OCI-LY3 (cell line): ENCODE measurements around the gene GFOD1.

Experiments
- H2AFZ ChIP-seq: fragments of 200-600, 300-600 bp; shearing (Covaris generic); 2 replicates; pipeline ENCODE4 v1.6.0; 2014; ENCODE audit warnings: antibody characterized with exemption, low read depth, low read length
- H3K27ac ChIP-seq: fragments of 200-600, 300-600 bp; sonication (generic); 2 replicates; pipeline ENCODE4 v1.5.1; 2014; ENCODE audit warnings: mild to moderate bottlenecking, low read length, moderate library complexity, mixed read lengths
- H3K27me3 ChIP-seq: fragments of 200-600, 300-600 bp; sonication (generic); 2 replicates; pipeline ENCODE4 v1.6.1; 2014; ENCODE audit warnings: low read depth, low read length, mixed read lengths
- H3K36me3 ChIP-seq: fragments of 200-600, 300-600 bp; sonication (generic); replicated peaks from 2 replicates; pipeline ENCODE3; 2014; ENCODE audit warnings: low read depth, low read length, mixed read lengths
- H3K4me1 ChIP-seq: fragments of 300-600, 200-600 bp; sonication (generic); 2 replicates; pipeline ENCODE4 v1.6.1; 2014; ENCODE audit warnings: low read length, mixed read lengths
- H3K4me2 ChIP-seq: fragments of 200-600, 300-600 bp; sonication (generic); 2 replicates; pipeline ENCODE4 v1.6.1; 2014; ENCODE audit warnings: low read length, mixed read lengths
- H3K4me3 ChIP-seq: fragments of 300-600, 200-600 bp; sonication (generic); 2 replicates; pipeline ENCODE4 v1.5.1; 2014; ENCODE audit warnings: antibody characterized with exemption, mild to moderate bottlenecking, low read length, moderate library complexity
- H3K79me2 ChIP-seq: fragments of 300-600, 200-600 bp; shearing (Covaris generic); 2 replicates; pipeline ENCODE4 v1.6.1; 2014; ENCODE audit warnings: mild to moderate bottlenecking, low read length, mixed read lengths
- H3K9ac ChIP-seq: fragments of 300-600, 200-600 bp; shearing (Covaris generic); 2 replicates; pipeline ENCODE4 v1.6.0; 2014; ENCODE audit warnings: mild to moderate bottlenecking, low read length, moderate library complexity
- H3K9me3 ChIP-seq: fragments of 200-600, 300-600 bp; shearing (Covaris generic); 2 replicates; pipeline ENCODE4 v1.6.1; 2014; ENCODE audit warnings: low read length, mixed read lengths; ENCODE audit not compliant: insufficient read depth
- H4K20me1 ChIP-seq: fragments of 200-600, 300-600 bp; sonication (generic); 2 replicates; pipeline ENCODE4 v1.6.1; 2016; ENCODE audit warnings: low read length, mixed read lengths; ENCODE audit not compliant: insufficient read depth
- EZH2phosphoT487 ChIP-seq: fragments of 200-600 bp; shearing (Covaris generic); IDR thresholded peaks from 2 replicates; pipeline ENCODE4 v1.6.1; 2018; ENCODE audit warnings: antibody characterized with exemption, mixed run types, low read depth
- TF ChIP-seq, protein P1 (sequence below): fragments of 200-600, 300-600 bp; sonication (generic); IDR thresholded peaks from 2 replicates; pipeline ENCODE4 v1.5.1; 2014; ENCODE audit warnings: antibody characterized with exemption, low read length, low read depth

Gene GFOD1

DNA sequence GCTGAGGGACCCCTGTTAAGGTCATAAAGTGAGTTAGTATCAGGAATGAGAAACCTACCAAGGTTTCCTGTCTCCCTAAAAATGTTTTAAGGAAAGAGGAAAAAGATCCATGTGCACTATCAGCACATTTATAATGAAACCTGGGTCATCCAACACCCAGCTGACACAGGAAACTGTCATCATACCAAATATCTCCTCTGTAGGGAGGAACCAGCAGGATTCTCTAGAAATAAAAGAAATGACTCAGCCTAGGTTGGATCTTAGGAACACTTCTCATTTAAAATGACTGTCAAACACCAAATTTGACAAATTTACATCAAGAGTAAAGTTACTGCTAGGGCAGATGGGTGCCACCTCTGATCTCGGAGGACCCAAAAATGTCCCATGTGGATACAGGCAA is 21.7 kb downstream of the GFOD1 start:
- H4K20me1 ChIP-seq, result no peaks in the 10 kb centered on the region
- H3K79me2 ChIP-seq, result no peaks in the 10 kb centered on the region
- no peak overlapping the region for H3K4me2 ChIP-seq
- no peaks in the 10 kb centered on the region for H3K36me3 ChIP-seq
- no peaks in the 10 kb centered on the region for H3K27me3 ChIP-seq
- no peak overlapping the region for H3K4me3 ChIP-seq
- no peaks in the 10 kb centered on the region for H3K4me1 ChIP-seq
- TF ChIP-seq, protein P1, sequence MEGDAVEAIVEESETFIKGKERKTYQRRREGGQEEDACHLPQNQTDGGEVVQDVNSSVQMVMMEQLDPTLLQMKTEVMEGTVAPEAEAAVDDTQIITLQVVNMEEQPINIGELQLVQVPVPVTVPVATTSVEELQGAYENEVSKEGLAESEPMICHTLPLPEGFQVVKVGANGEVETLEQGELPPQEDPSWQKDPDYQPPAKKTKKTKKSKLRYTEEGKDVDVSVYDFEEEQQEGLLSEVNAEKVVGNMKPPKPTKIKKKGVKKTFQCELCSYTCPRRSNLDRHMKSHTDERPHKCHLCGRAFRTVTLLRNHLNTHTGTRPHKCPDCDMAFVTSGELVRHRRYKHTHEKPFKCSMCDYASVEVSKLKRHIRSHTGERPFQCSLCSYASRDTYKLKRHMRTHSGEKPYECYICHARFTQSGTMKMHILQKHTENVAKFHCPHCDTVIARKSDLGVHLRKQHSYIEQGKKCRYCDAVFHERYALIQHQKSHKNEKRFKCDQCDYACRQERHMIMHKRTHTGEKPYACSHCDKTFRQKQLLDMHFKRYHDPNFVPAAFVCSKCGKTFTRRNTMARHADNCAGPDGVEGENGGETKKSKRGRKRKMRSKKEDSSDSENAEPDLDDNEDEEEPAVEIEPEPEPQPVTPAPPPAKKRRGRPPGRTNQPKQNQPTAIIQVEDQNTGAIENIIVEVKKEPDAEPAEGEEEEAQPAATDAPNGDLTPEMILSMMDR, result no peak
- no peak for TF ChIP-seq EZH2phosphoT487
- H2AFZ ChIP-seq, result no peak overlapping the region
- no peak overlapping the region for H3K9ac ChIP-seq
- H3K9me3 ChIP-seq, result no peaks in the 10 kb centered on the region
- H3K27ac ChIP-seq, result no peak overlapping the region

DNA sequence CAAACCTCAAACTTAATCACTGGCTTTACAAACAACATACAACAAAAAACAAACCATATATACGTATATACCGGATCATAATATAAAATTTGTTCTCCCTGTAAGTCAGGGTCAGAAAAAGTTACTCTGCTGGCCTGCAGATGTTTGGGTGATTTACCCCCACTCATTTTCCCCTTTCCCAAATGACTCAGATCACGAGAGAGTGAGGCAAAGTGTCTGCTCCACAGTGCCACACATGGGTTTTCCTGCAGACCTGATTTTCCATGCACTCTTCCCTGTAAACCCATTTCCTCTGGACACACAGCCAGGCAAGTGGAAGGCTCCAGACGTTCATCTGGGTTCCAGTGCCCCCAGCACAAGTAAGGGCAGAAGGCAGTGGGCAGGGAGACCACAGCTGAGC is 23.5 kb downstream of the GFOD1 start:
- Histone ChIP-seq H3K9ac (no peak overlapping the region), H3K4me1 (no peaks in the 10 kb centered on the region), H3K36me3 (no peaks in the 10 kb centered on the region), H3K9me3 (no peaks in the 10 kb centered on the region), H4K20me1 (no peaks in the 10 kb centered on the region), H3K4me3 (no peak overlapping the region), H3K79me2 (no peaks in the 10 kb centered on the region), H3K4me2 (no peak overlapping the region), H3K27ac (no peak overlapping the region), H2AFZ (no peak overlapping the region), H3K27me3 (no peaks in the 10 kb centered on the region)
- no peak for TF ChIP-seq EZH2phosphoT487
- TF ChIP-seq, protein P1, result no peak

DNA sequence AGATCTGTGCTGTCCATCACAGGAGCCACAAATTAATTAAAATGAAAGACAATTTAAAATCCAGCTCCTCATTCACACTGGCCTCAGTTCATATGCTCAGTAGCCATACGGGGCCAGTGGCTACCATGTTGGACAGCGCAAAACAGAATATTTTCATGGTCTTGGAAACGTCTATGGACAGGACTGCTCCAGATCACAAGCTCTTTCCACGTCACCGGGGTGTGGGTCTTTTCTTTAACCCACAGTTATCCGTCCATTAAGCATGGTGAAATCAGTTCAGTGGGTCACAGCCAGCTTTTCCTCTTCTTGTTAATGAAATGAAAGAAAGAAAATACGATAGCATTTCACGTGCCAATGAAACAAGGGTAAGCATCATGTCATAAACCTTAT is 24.1 kb downstream of the GFOD1 start:
- Histone ChIP-seq H3K9me3 (no peaks in the 10 kb centered on the region), H3K4me2 (no peak overlapping the region), H3K27ac (no peak overlapping the region), H2AFZ (no peak overlapping the region), H4K20me1 (no peaks in the 10 kb centered on the region), H3K27me3 (no peaks in the 10 kb centered on the region), H3K36me3 (no peaks in the 10 kb centered on the region), H3K4me1 (no peaks in the 10 kb centered on the region), H3K9ac (no peak overlapping the region), H3K79me2 (no peaks in the 10 kb centered on the region), H3K4me3 (no peak overlapping the region)
- TF ChIP-seq, protein P1, result no peak
- no peak for TF ChIP-seq EZH2phosphoT487

DNA sequence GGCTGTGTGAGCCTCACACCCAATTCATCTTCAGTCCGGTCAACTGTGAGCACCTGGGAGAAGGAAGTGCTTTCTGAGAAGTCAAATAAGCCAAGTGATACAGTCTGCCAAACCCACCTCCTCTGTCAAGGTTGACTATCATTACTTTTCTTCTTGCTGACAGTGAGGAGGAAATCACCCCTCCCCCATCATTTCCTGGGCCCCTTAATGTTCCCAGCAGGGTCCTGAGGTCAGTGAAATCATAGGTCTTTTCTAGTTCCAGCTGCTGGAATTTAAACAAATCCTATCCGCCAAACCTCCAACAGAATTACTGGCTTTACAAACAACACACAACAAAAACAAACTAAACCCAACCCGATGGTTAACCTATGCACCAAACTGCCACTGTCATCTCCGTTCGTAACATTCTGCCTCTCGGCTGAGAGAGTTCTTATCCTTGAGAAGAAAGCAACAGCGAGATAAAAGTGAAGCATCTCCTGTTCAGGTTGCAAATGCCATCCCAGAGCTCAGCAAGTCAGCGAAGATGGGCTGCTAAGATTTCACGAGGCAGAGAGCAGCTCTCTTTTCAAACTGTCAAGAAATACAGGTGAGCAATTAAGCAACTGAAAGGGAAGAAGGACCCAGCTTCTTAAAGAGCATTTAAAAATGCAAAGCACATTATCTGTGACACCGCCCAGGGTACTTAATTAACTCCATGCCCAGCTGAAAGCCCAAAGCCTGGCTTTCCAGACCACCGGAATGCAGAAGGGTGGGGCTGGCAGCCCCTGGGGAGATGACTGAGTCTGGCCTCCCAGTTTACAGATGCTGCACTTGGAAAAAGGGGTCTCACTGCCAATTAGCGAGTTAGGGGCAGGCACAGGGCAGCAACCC is 24.7 kb downstream of the GFOD1 start:
- no peak overlapping the region for H3K27ac ChIP-seq
- no peaks in the 10 kb centered on the region for H3K79me2 ChIP-seq
- H3K4me1 ChIP-seq, result no peaks in the 10 kb centered on the region

More for the DNA sequence above, 24.7 kb downstream of the GFOD1 start:
- no peak for TF ChIP-seq EZH2phosphoT487
- TF ChIP-seq, protein P1, result no peak
- Histone ChIP-seq H3K36me3 (no peaks in the 10 kb centered on the region), H4K20me1 (no peaks in the 10 kb centered on the region), H3K9me3 (no peaks in the 10 kb centered on the region), H2AFZ (no peak overlapping the region), H3K4me3 (no peak overlapping the region), H3K4me2 (no peak overlapping the region), H3K9ac (no peak overlapping the region), H3K27me3 (no peaks in the 10 kb centered on the region)
